GM23248 (cell line): ENCODE measurements around the gene TMEM131. TPM values are rescaled to one million over a fixed set of nuclear protein-coding genes. Genes with fewer than 3 reads are reported as not detected.

ENCODE experiments used
- DNase-seq: peaks from one replicate; pipeline ENCODE4 v3.0.0-alpha.2; 2015
- H2AFZ ChIP-seq: fragments of 200-600 bp; sonication (generic); 2 replicates; pipeline ENCODE4 v1.6.1; 2016; ENCODE audit warnings: antibody characterized with exemption
- H3F3A ChIP-seq: fragments of 200-600 bp; sonication (generic); 2 replicates; pipeline ENCODE4 v1.6.1; 2016; ENCODE audit warnings: mild to moderate bottlenecking, antibody characterized with exemption, mixed run types; ENCODE audit not compliant: insufficient read depth
- H3K27ac ChIP-seq: fragments of 200-600 bp; sonication (generic); 2 replicates; pipeline ENCODE4 v1.5.1; 2016; ENCODE audit warnings: mild to moderate bottlenecking
- H3K27me3 ChIP-seq: fragments of 200-600 bp; sonication (generic); replicated peaks from 2 replicates; pipeline ENCODE4 v1.6.1; 2016; ENCODE audit warnings: mild to moderate bottlenecking; ENCODE audit not compliant: insufficient read depth
- H3K36me3 ChIP-seq: fragments of 200-600 bp; sonication (generic); 2 replicates; pipeline ENCODE4 v1.6.1; 2016; ENCODE audit warnings: low read depth, mild to moderate bottlenecking
- H3K4me1 ChIP-seq: fragments of 200-600 bp; sonication (generic); 2 replicates; pipeline ENCODE4 v1.6.1; 2016; ENCODE audit warnings: mild to moderate bottlenecking; ENCODE audit not compliant: insufficient read depth
- H3K4me2 ChIP-seq: fragments of 200-600 bp; sonication (generic); one replicate; pipeline ENCODE4 v1.6.1; 2016; ENCODE audit warnings: mild to moderate bottlenecking; ENCODE audit not compliant: unreplicated experiment
- H3K4me3 ChIP-seq: fragments of 200-600 bp; sonication (generic); 2 replicates; pipeline ENCODE4 v1.5.1; 2016; ENCODE audit warnings: mild to moderate bottlenecking
- H3K79me2 ChIP-seq: fragments of 200-600 bp; sonication (generic); 2 replicates; pipeline ENCODE4 v1.6.1; 2016; ENCODE audit warnings: mild to moderate bottlenecking; ENCODE audit not compliant: insufficient read depth
- H3K9ac ChIP-seq: fragments of 200-600 bp; sonication (generic); 2 replicates; pipeline ENCODE4 v1.6.1; 2016; ENCODE audit warnings: mild to moderate bottlenecking
- H3K9me2 ChIP-seq: fragments of 200-600 bp; sonication (generic); 2 replicates; pipeline ENCODE4 v1.6.1; 2016; ENCODE audit warnings: mixed run types, mild to moderate bottlenecking, moderate library complexity; ENCODE audit not compliant: insufficient read depth
- H3K9me3 ChIP-seq: fragments of 200-600 bp; sonication (generic); one replicate; pipeline ENCODE4 v1.6.1; 2017; ENCODE audit warnings: low read depth
- H4K20me1 ChIP-seq: fragments of 200-600 bp; sonication (generic); 2 replicates; pipeline ENCODE4 v1.6.0; 2016; ENCODE audit not compliant: insufficient read depth
- EZH2 ChIP-seq: fragments of 200-600 bp; sonication (generic); IDR thresholded peaks from 2 replicates; pipeline ENCODE4 v1.6.1; 2018; ENCODE audit warnings: antibody characterized with exemption, mild to moderate bottlenecking; ENCODE audit not compliant: insufficient read depth, poor library complexity, severe bottlenecking
- EZH2phosphoT487 ChIP-seq: fragments of 200-600 bp; sonication (generic); IDR thresholded peaks from 2 replicates; pipeline ENCODE4 v1.6.1; 2018; ENCODE audit warnings: antibody characterized with exemption, moderate library complexity, mild to moderate bottlenecking, low read depth; ENCODE audit not compliant: insufficient read depth
- WGBS, 2 experiments: methylation state at CpG; one replicate each; pipeline ENCODE4 v1.1.6; 2015 to 2017; ENCODE audit warnings: low lambda C conversion rate in 2 of 2, low coverage in 1 of 2; ENCODE audit errors: missing lambda C conversion rate in 2 of 2; 5-methylcytosine and 5-hydroxymethylcytosine counted together
- in situ Hi-C: fragments of 300-500 bp; cut with MboI; formaldehyde crosslinking; loops from 2 replicates; pipeline ENCODE4 v1.15.0; 2020
- polyA plus RNA-seq: library from polyadenylated mRNA; unstranded; fragments of >200 nt; fragmentation: Nextera tagmentation; extraction: Ambion mirVana; gene quantifications from 2 replicates; pipeline ENCODE4 v1.2.1, GENCODE V29; 2016
- total RNA-seq: library from RNA; depleted of rRNA; stranded (reverse); fragments of >200 nt; shearing (Covaris generic); gene quantifications from 2 replicates; pipeline ENCODE4 v1.2.3, GENCODE V29; 2014

TMEM131 gene
- total and polyA plus RNA-seq, 2 experiments from 2014 or later = 15.7 to 16.4 TPM

GRCh38 chr2:97797355-97797754 lies 198.4 kb downstream of the TMEM131 start:
- DNase-seq = no peak
- in situ Hi-C loops = no loop called here

GRCh38 chr2:97796465-97797126 lies 199.2 kb downstream of the TMEM131 start:
- Histone ChIP-seq H3K27ac (no peak overlapping the region), H3K9me2 (no peaks in the 10 kb centered on the region), H3K4me2 (no peak overlapping the region), H3K9ac (no peak overlapping the region), H3K4me3 (no peak overlapping the region), H3K27me3 (no peaks in the 10 kb centered on the region), H3K9me3 (no peaks in the 10 kb centered on the region), H2AFZ (no peak overlapping the region), H3K36me3 (peaks cover 22% of the 10 kb centered on the region), H3K79me2 (no peaks in the 10 kb centered on the region), H3F3A (no peaks in the 10 kb centered on the region), H4K20me1 (no peaks in the 10 kb centered on the region), H3K4me1 (no peaks in the 10 kb centered on the region)
- in situ Hi-C loops = no loop called here
- DNase-seq = no peak
- TF ChIP-seq EZH2phosphoT487 (no peak), EZH2 (no peak)
- 62 to 69% methylated on average over 2 of the region's 2 CpGs for WGBS, 2 experiments

More at GRCh38 chr2:97797355-97797754, 198.4 kb downstream of the TMEM131 start:
- H3K27ac ChIP-seq = no peak overlapping the region
- TF ChIP-seq EZH2 (no peak), EZH2phosphoT487 (no peak)
- no peaks in the 10 kb centered on the region for H3K9me3 ChIP-seq
- H3K9ac ChIP-seq = no peak overlapping the region
- H3K4me1 ChIP-seq = no peaks in the 10 kb centered on the region
- no peaks in the 10 kb centered on the region for H3K79me2 ChIP-seq
- H3K4me2 ChIP-seq = no peak overlapping the region
- no peaks in the 10 kb centered on the region for H3F3A ChIP-seq
- H2AFZ ChIP-seq = no peak overlapping the region
- no peaks in the 10 kb centered on the region for H4K20me1 ChIP-seq
- H3K9me2 ChIP-seq = no peaks in the 10 kb centered on the region
- H3K27me3 ChIP-seq = no peaks in the 10 kb centered on the region
- no peak overlapping the region for H3K4me3 ChIP-seq
- WGBS, 2 experiments = 98 to 99% methylated on average over 3 of the region's 3 CpGs
- peaks cover 28% of the 10 kb centered on the region for H3K36me3 ChIP-seq

DNA sequence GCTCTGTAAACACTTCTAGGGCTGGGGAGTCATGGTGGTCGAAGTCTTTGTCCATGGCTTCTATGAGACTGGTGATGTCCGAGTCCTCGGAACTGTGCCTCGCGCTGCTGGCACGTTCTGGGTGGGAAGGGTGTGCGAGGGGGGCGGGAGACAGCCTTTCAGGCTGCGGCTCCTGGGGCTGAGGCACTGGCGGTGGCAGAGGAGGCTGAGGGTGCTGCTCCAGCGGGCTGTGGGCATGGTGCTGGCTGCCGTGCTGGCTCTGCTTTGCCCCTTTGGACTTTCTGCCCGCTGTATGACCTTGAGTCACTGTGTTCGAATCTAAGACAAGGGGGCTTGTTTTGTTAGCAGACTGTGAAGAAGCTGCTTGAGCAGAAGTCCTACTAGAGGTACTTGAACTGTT lies 203.3 kb downstream of the TMEM131 start:
- H3K27ac ChIP-seq = no peak overlapping the region
- DNase-seq = no peak
- H2AFZ ChIP-seq = no peak overlapping the region
- H3K9ac ChIP-seq = no peak overlapping the region
- in situ Hi-C loops = no loop called here
- H3K9me2 ChIP-seq = no peaks in the 10 kb centered on the region
- H4K20me1 ChIP-seq = no peaks in the 10 kb centered on the region
- WGBS, 2 experiments = 97 to 98% methylated on average over 13 to 14 of the region's 14 CpGs
- H3K4me1 ChIP-seq = no peaks in the 10 kb centered on the region
- H3K36me3 ChIP-seq = peaks cover 18% of the 10 kb centered on the region
- no peaks in the 10 kb centered on the region for H3K9me3 ChIP-seq
- H3K4me3 ChIP-seq = no peak overlapping the region
- no peaks in the 10 kb centered on the region for H3F3A ChIP-seq
- H3K27me3 ChIP-seq = no peaks in the 10 kb centered on the region
- TF ChIP-seq EZH2 = no peak
- no peak for TF ChIP-seq EZH2phosphoT487
- no peaks in the 10 kb centered on the region for H3K79me2 ChIP-seq
- H3K4me2 ChIP-seq = no peak overlapping the region

GRCh38 chr2:97788986-97789644 lies 206.6 kb downstream of the TMEM131 start:
- Histone ChIP-seq H3F3A (peaks cover 4% of the 10 kb centered on the region; the same call in 1 of the 2 replicates), H3K27ac (no peak overlapping the region), H3K4me2 (no peak overlapping the region), H3K79me2 (no peaks in the 10 kb centered on the region), H3K9me3 (no peaks in the 10 kb centered on the region), H3K27me3 (no peaks in the 10 kb centered on the region), H3K36me3 (peaks cover 10% of the 10 kb centered on the region), H3K9ac (no peak overlapping the region), H4K20me1 (no peaks in the 10 kb centered on the region), H3K9me2 (no peaks in the 10 kb centered on the region), H3K4me3 (no peak overlapping the region), H2AFZ (no peak overlapping the region), H3K4me1 (0 out of 2 replicates have a peak, but pooled peaks cover 5% of the 10 kb centered on the region)
- no peak for DNase-seq
- in situ Hi-C loops = no loop called here
- TF ChIP-seq EZH2 = no peak
- TF ChIP-seq EZH2phosphoT487 = no peak
- WGBS, 2 experiments = 89 to 92% methylated on average over 7 of the region's 7 CpGs
